Measurements from ENCODE around the gene SEMA6C. TPM values are rescaled to one million over a fixed set of nuclear protein-coding genes. Genes with fewer than 3 reads are reported as not detected.
A peak's percentile ranks its signal among the peaks of the same experiment; 100 is the strongest.

SEMA6C gene
- total RNA-seq, 4 donors from 2014 or later, result 2.5 to 5.9 (median 3.4) TPM

DNA sequence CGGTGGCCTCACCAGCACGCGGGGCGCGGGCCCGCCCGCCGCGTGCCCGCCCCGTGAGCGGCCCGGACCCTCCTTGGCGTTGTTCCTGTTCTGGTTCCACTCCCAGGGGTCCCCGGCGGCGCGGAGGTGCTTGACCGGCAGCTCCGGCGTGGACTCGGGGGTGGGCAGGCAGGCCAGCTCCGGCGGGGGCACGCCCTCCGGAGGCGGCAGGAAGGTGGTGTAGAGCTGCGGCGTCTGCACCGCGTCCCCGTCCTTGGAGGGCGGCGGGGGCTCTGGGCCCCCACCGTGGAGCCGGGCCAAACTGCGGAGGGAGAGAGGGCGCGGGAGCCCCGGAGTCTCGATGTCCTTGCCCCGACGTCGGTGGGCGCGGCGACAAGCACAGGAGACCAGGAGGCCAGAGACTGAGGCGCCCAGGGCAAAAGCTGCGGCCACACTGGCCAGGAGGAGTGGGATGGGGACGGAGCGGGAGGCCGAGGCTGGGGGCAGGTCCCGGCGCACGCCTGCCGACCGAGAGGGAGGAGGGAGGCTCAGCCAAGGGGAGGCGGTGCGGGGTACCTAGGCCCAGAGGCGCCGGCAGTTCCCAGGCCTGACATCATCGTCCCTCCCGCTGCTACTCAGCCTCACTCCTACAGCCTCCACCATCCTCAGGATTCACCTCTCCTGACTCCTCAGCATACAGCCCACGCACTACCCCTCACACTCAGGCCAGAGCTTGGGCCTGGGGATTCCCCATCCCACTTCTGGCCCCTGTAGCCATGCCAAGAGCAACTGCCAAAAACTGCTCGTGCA is 13.2 kb downstream of the SEMA6C start:
- no peak for DNase-seq
- 60 to 81% methylated on average over 22 to 31 of the region's 65 CpGs for WGBS, 2 donors
- no peaks in the 10 kb centered on the region for H3K36me3 ChIP-seq
- peaks cover 7 to 10% of the 10 kb centered on the region in 2 donors for H3K4me1 ChIP-seq
- H3K27me3 ChIP-seq, result no peaks in the 10 kb centered on the region
- H3K27ac ChIP-seq, result no peak overlapping the region
- H3K9me3 ChIP-seq, result no peaks in the 10 kb centered on the region
- peak overlapping the region in 1 of 3 donors; percentile 27 for H3K4me3 ChIP-seq (replicated peaks in 1 of 3)
- intact Hi-C loops (cut with DNase I), result no loop called here
- TF ChIP-seq POLR2A (IDR thresholded peaks at IDR 0.05), result no peak
- TF ChIP-seq, protein P1, sequence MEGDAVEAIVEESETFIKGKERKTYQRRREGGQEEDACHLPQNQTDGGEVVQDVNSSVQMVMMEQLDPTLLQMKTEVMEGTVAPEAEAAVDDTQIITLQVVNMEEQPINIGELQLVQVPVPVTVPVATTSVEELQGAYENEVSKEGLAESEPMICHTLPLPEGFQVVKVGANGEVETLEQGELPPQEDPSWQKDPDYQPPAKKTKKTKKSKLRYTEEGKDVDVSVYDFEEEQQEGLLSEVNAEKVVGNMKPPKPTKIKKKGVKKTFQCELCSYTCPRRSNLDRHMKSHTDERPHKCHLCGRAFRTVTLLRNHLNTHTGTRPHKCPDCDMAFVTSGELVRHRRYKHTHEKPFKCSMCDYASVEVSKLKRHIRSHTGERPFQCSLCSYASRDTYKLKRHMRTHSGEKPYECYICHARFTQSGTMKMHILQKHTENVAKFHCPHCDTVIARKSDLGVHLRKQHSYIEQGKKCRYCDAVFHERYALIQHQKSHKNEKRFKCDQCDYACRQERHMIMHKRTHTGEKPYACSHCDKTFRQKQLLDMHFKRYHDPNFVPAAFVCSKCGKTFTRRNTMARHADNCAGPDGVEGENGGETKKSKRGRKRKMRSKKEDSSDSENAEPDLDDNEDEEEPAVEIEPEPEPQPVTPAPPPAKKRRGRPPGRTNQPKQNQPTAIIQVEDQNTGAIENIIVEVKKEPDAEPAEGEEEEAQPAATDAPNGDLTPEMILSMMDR (IDR thresholded peaks at IDR 0.05), result no peak

DNA sequence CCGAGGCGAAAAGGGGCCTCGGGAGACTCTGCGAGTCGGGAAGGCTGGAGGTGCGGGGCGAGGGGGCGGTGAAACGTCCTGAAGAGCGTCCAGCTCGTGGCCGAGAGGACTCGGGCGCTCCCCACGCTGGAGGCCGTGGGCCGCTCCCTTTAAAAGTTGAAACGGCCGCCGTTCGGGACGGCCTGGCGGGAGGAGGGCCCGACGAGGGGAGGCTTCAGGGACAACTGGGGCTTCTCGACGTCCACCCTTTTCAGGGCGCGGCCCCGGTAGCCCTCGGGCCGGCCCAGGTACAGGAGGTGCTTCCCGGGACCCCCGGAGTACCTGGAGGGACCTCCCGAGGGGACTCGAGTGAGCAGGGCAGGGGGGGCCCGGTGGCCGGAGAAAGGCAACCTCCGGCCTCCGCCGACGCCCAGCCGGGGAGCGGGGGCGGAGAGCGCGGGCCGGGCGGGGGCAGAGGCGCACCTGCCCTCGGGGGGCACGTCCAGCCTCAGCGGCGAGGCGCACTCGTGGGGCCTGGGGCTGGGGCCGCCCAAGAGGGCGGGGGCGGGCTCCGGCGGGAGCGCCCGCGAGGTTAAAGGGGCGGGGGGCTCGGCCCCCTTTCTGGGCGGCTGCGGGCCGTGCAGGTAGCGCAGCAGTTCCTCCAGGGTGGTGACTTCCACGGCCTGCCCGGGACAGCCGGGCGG is 14.0 kb downstream of the SEMA6C start:
- TF ChIP-seq, protein P1 (IDR thresholded peaks at IDR 0.05), result no peak
- H3K27ac ChIP-seq, result no peak overlapping the region
- H3K4me3 ChIP-seq (replicated peaks in 1 of 3), result peak overlapping the region in 1 of 3 donors; percentile 27
- H3K4me1 ChIP-seq, result peaks cover 7 to 10% of the 10 kb centered on the region in 2 donors
- H3K27me3 ChIP-seq, result no peaks in the 10 kb centered on the region
- no peaks in the 10 kb centered on the region for H3K9me3 ChIP-seq
- no peaks in the 10 kb centered on the region for H3K36me3 ChIP-seq
- peak in 1 of 2 donors; percentile 8 for DNase-seq
- 43 to 70% methylated on average over 22 to 26 of the region's 74 CpGs for WGBS, 2 donors
- intact Hi-C loops (cut with DNase I), result no loop called here

DNA sequence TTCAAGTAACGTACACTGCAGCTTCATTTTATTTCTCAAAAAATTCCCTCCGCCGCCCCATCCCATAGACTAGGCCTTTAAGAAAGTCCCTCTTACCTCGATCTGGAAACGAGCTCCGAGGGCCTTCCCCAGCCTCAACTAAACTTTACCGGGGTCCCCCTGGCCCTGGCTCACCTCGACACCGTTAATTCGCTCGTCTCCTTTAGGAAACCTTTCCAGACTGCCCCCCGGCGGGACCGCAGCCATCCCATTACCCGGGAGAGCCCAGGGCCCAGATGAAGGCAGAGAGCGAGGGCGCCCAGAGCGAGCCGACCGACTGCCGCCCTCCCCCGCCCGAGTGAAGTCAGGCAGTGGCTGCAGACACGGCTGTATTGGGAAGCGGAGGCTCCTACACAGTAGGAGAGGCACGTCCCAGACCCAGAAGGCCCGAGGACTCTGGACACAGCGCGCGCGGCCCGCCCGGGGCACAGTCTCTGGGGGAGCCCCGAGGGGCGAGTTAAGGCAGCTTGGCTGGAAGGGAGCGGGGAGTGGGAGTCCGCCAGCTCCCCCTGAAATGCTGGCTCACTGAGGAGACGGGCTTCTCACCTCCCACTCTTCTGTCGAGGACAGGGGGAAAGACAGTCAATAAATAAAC is 14.6 kb downstream of the SEMA6C start:
- peak overlapping the region in 2 of 3 donors; percentile 6 to 27 for H3K4me3 ChIP-seq (replicated peaks in 1 of 3)
- no peaks in the 10 kb centered on the region for H3K9me3 ChIP-seq
- H3K27ac ChIP-seq, result peak overlapping the region in 1 of 3 donors; percentile 27
- intact Hi-C loops (cut with DNase I), result no loop called here
- DNase-seq, result peak; percentile 27 to 36
- no peaks in the 10 kb centered on the region for H3K27me3 ChIP-seq
- TF ChIP-seq, protein P1 (IDR thresholded peaks at IDR 0.05), result no peak
- TF ChIP-seq POLR2A (IDR thresholded peaks at IDR 0.05), result no peak
- 37 to 46% methylated on average over 19 to 34 of the region's 39 CpGs for WGBS, 2 donors
- no peaks in the 10 kb centered on the region for H3K36me3 ChIP-seq
- H3K4me1 ChIP-seq, result peaks cover 7 to 10% of the 10 kb centered on the region in 2 donors

DNA sequence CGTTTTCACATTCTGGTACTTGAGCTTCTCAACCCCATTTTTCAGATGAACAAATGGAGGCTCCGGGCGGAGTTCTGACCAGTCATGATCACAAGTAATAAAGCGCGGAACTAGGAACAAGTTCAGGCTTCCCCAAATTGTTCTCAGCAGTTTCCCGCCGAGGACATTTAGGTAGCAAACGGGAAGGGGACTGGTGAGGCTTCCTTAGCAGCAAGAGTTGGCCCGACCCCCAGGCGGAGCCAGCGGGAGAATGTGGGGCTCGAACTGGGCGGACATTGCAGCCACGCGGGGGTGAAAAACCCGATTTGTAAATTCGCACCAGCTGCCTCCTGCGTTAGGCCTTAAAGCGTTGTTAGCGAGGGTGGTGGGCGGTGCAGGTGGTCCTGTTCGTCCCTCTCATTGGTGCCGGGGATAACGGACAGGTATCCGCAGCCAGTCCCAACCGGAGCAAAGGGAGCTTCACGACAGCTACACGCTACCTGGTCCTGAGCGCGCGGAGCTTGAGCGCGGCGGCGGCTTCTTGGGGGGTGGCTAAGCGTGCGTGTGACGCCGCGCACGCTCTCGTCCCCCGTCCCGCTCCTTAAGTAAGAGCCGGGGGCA is 15.3 kb downstream of the SEMA6C start:
- H3K9me3 ChIP-seq, result no peaks in the 10 kb centered on the region
- no peak overlapping the region for H3K27ac ChIP-seq
- H3K4me3 ChIP-seq (replicated peaks in 1 of 3), result peak overlapping the region in 2 of 3 donors; percentile 2 to 27
- intact Hi-C loops (cut with DNase I), result no loop called here
- TF ChIP-seq, protein P1 (IDR thresholded peaks at IDR 0.05), result peak in 1 of 6 experiments; percentile 9
- peak in 1 of 2 donors; percentile 32 for TF ChIP-seq POLR2A (IDR thresholded peaks at IDR 0.05)
- DNase-seq, result peak; percentile 90 to 91
- WGBS, 2 donors, result 8 to 16% methylated on average over 22 to 44 of the region's 45 CpGs
- no peaks in the 10 kb centered on the region for H3K36me3 ChIP-seq
- H3K4me1 ChIP-seq, result peaks cover 7 to 10% of the 10 kb centered on the region in 2 donors
- H3K27me3 ChIP-seq, result no peaks in the 10 kb centered on the region
